HG03175 (cell line): ENCODE data around the gene SLC8A1.

Experiments
- ATAC-seq: cut with Tn5 transposase; IDR thresholded peaks from one replicate; pipeline ENCODE4 v1.9.1; 2021; ENCODE audit warnings: mild to moderate bottlenecking, moderate library complexity; ENCODE audit not compliant: unreplicated experiment

SLC8A1 gene

GRCh38 chr2:40463112-40463511, 11.2 kb upstream of the SLC8A1 start:
- no peak for ATAC-seq

DNA sequence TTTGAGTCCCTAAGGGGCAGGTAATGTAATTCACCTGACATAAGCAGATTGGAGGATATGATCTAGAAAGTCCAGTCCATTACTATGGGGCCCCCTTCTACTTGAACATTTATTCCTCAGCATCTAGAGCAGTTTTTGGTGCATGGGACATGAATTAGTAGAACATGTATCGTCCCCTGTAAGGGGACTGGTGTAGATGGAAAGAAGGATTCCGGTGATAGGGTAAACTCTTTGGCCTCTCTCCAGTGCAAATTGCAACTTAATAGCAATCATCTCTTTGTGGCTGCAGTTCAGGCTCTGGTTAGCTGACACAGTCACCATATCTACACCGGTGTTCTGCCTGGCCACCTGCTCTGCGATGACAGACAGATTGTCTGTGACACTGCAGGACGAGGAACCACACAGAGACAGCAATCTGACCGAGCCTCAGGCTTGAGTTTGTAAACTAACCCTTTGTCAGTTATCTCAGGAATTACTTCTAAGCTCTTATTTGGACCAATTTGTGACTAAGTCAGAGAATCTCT, 6.4 kb upstream of the SLC8A1 start:
- no peak for ATAC-seq

- no peak for ATAC-seq
Observed at GRCh38 chr2:40457837-40458236, 5.9 kb upstream of the SLC8A1 start.

DNA sequence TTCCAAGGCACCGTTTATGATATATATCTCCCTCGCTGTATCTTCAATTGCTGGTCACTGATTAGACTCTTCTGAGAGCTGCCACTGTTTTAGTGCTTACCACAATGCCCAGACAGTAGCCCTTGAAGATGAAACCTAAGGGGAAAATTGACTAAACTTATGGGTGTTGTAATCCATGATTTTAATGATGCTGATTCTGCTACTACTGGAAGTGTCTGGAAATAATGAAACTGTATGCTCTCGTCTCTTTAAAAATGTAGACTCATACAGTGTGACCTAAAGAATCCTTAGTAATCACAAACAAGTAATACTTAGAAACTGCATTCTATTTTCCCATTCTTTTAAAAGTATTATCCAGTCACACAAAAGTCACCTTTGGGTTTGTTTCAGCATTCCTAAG, 5.5 kb upstream of the SLC8A1 start:
- no peak for ATAC-seq

- ATAC-seq, result no peak
Observed at GRCh38 chr2:40456926-40457325, 5.0 kb upstream of the SLC8A1 start.

DNA sequence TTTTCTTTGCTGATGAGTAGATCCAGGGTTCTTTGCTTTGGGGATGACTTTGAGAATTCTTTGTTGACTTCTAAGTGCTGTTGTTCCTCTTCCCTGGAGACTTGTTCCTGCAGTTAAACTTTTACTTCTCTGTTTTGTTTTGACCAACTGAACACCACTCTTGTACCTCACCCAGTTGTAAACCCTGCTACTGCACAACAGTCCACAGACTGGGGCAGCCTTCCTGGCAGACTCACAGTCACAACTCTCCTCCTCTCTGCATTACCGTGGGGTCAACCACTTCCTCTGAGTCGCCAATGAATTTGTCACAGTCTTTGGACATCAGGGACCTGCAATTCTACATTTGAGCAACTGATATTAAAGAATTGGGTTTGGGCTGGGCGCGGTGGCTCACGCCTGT, 3.8 kb upstream of the SLC8A1 start:
- no peak for ATAC-seq

GRCh38 chr2:40454321-40454720, 2.4 kb upstream of the SLC8A1 start:
- no peak for ATAC-seq

DNA sequence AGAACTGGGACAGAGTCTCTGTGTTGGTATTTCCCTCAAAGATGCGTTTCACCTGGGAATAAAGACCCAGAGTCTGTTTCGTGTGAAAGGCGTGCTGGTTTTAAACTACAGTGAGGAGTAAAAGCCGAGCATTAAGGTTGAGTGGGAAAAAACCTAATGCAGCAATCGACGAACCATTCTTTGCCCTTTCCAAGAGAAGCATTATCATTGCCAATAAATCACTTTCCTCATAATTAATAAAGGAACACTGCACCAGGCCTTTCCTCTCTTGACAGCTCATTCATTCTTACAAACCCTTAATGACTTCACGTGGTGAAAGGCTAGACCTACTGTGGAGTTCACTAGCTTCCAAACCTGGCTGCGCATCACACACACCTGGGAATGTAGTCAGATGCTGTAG, 896 bp upstream of the SLC8A1 start:
- no peak for ATAC-seq

- peak; percentile 33 for ATAC-seq
Observed at GRCh38 chr2:40450796-40451430, 977 bp downstream of the SLC8A1 start.

DNA sequence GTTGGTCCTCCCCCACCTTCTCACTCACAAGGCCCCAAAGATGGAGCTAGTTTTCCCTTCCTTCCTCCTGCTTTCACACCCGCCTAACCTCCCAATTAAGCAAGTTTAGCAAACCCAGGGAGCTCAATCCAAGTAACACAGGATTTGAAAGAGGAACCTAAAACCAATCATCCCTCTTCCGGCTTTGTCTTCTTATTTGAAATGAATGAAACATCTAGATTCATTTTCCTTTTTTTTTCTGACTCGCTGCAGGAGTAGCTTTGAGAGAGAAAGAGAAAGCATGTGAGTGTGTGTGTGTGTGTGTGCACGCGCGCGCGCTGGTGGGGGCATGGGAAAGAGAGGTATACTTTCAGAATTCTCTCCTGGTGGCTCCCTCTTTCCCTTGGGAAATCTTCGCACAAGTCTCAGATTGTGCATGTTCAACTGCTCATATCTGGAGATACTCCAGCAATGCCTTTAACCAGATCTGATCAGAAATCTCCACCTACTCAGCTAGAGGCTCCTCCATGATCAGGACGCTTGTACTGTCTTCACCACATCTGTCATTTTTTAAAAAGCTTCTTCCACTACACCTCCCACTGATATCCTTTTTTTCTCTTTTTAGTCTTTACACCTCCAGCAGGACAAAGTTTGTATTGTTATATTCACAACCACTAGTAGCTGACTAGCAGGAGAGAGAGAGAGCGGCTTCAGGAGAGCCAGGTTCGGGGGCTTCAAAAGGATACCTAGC, 1.7 kb downstream of the SLC8A1 start:
- ATAC-seq, result no peak

DNA sequence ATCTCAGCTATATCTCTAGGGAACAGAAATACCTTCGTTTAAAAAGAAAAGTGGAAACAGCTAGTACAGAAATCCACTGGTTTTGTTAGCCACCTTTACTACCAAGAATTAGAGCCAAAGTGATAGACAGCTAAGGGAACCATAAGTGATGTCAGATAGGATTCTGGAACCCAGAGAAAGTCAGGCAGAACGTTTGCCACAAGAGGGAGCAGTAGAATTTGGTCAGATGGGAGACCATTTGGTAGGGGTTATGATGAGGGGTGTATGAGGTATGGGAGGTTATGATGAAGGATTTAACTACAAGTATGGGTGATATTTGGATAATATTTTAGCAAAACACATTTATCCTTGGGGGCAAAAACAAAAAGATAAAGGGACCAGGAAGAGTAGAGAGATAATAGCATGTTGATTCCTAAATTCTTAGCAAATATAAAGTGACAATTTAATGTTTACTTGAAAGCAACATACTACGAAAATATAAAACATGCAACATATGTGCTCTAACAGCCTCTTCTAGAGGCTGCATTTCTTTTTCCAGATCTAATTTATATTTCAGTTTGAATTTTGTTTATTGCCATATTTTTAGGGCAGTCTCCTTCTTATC, 3.3 kb downstream of the SLC8A1 start:
- no peak for ATAC-seq

DNA sequence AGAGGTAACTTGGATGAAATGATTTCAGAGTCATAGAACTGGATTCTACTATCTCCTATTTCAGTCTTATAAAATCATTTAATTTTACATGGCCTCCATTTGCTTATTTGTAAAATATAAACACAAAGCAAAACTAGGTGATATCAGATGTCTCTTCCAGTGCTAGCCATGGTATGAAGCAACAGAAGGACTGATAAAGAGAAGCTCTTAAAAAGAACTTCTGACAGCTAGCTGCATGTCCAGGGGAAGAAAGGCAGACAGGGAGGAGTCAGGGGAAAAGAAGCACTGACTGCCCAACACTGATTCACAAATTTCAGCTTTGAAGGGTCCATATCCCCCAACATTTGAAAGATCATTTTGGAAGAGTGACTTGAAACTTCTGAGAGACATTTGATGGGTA, 6.4 kb downstream of the SLC8A1 start:
- ATAC-seq, result no peak

- no peak for ATAC-seq
Observed at GRCh38 chr2:40440835-40441234, 11.1 kb downstream of the SLC8A1 start.

DNA sequence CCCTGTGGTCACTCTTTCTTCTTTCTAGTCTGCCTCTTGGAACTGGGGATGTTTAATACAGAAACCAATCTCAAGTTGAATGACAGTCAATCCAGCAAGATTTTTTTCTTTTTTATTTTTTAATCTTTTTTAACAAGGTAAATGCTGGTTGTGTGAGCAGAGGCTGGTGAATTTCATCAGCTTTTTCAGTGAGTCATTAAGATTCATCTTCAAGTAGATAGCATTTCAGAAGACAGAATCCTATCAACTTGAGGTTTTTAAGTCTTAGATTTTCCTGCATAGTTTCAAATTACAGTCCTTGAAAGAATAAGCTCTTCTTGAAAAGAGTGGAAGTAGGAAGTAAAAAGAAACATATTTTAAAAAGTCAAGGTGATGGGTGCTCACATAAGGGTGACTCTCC, 12.4 kb downstream of the SLC8A1 start:
- ATAC-seq, result no peak

DNA sequence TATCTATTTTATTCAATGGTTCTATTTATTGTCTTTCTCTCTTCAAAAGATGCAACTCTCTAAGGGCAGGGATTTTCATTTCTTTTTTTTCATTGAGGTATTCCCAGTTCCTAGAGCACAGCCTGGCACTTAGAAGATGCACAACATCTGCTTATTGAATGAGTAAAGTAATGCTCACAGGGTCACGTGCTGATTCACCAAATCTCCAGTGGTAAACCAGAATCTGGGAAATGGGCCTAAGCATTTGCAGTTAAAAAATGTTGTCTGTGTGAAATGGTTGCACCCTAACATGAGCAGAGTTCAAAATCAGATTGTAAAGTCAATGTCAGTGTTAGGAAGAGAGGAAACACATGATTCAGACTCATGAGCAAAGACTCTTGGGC, 15.8 kb downstream of the SLC8A1 start:
- no peak for ATAC-seq

DNA sequence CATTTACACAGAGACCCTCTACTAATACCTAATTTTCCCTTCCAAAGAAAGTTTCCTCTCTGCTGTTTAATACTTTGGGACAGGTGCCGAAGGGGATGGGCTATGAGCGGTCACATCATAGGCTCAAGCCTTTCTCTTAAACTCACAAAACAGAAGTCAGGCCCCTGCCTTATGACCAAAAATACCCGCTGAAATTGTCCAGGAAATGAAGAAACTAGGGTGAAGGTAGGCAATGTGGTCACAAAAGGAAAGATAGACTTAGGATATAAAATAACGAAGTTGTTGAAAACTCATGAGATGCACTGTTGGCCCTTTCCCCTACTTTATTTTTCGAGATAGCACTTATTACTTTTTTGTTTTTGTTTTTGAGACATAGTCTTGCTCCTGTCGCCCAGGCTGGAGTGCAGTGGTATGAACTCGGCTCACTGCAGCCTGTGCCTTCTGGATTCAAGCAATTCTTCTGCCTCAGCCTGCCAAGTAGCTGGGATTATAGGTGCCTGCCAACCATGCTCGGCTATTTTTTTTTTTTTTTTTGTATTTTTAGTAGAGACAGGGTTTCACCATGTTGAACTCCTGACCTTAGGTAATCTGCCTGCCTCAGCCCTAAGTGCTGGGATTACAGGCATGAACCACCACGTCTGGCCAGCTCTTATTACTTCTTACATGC, 16.3 kb downstream of the SLC8A1 start:
- ATAC-seq, result no peak

- no peak for ATAC-seq
Observed at GRCh38 chr2:40434731-40435271, 17.1 kb downstream of the SLC8A1 start.

- no peak for ATAC-seq
Observed at GRCh38 chr2:40433736-40434135, 18.2 kb downstream of the SLC8A1 start.

GRCh38 chr2:40432921-40433483, 18.9 kb downstream of the SLC8A1 start:
- ATAC-seq, result no peak

- no peak for ATAC-seq
Observed at GRCh38 chr2:40431600-40431955, 20.3 kb downstream of the SLC8A1 start.
